ENCODE measurements around the gene SLC35B2. TPM values are rescaled to one million over a fixed set of nuclear protein-coding genes. Genes with fewer than 3 reads are reported as not detected.

SLC35B2 gene
- total and polyA plus RNA-seq, 9 of the 15 experiments (the other 6 are each of a cell fraction or from before 2014, with no cell fraction given), result 14.5 to 59.1 (median 47.1) TPM

- TF ChIP-seq MGA (IDR thresholded peaks at IDR 0.05) (no peak; the same call in 1 of the 2 replicates), TAL1 (IDR thresholded peaks at IDR 0.05) (no peak), SMARCA4 (IDR thresholded peaks at IDR 0.05) (no peak), ZNF121 (CRISPR knock-in tag; conservative IDR thresholded peaks at IDR 0.05) (no peak), SP2 (IDR thresholded peaks at IDR 0.05; ENCODE audit: extremely low read depth, low read depth, low read length, poor library complexity, severe bottlenecking) (no peak), KAT7 (CRISPR knock-in tag; IDR thresholded peaks at IDR 0.05; ENCODE audit: borderline replicate concordance) (peak; percentile 95), RNF219 (CRISPR knock-in tag; IDR thresholded peaks at IDR 0.05) (no peak), XRCC5 (IDR thresholded peaks at IDR 0.05; ENCODE audit: low read depth, low read length) (no peak), OTX1 (CRISPR knock-in tag; IDR thresholded peaks at IDR 0.05) (no peak), ZNF766 (CRISPR knock-in tag; conservative IDR thresholded peaks at IDR 0.05) (peak; percentile 44; the same call in 1 of the 2 replicates), CTCF (IDR thresholded peaks at IDR 0.05 in 2 of 3, conservative IDR thresholded peaks at IDR 0.05 in 1 of 3; ENCODE audit: insufficient read depth in 2 of 3, low read depth in 1 of 3, low read length in 3 of 3) (peak; percentile 62 to 74 (median 65))
Observed at GRCh38 chr6:44265007-44265721, 7.8 kb upstream of the SLC35B2 start, which contains the start of gene NFKBIE (continued).

Data from K562 (cell line).